Upper lobe of left lung (tissue), 4 donors: Measurements from ENCODE around the gene GALNT8.

Source experiments
- CTCF ChIP-seq, 6 experiments: fragments of 450-650 bp in 4 of 6; fragments of 200-600 bp in 2 of 6; sonication (generic) in 2 of 6; IDR thresholded peaks; one replicate each; pipeline ENCODE4 v1.5.1; 2016 to 2019; ENCODE audit warnings: antibody characterized with exemption in 6 of 6
- EP300 ChIP-seq, 4 donors: sonication (generic); formaldehyde crosslinking; IDR thresholded peaks; one replicate each; pipeline ENCODE4 v1.5.1; 2017; ENCODE audit warnings: antibody characterized with exemption in 4 of 4, control low read depth in 2 of 4
- POLR2AphosphoS5 ChIP-seq, 2 donors: sonication (generic); formaldehyde crosslinking; IDR thresholded peaks; one replicate each; pipeline ENCODE4 v1.5.1; 2017; ENCODE audit warnings: antibody characterized with exemption in 2 of 2

- TF ChIP-seq EP300 (IDR thresholded peaks at IDR 0.05) (no peak), CTCF (IDR thresholded peaks at IDR 0.05) (no peak), POLR2AphosphoS5 (IDR thresholded peaks at IDR 0.05) (no peak)
Measured at GRCh38 chr12:4771172-4771959, 51.2 kb downstream of the GALNT8 start.
